WTC11 (cell line): ENCODE measurements around the gene PYGB. TPM values are rescaled to one million over a fixed set of nuclear protein-coding genes. Genes with fewer than 3 reads are reported as not detected.

Source experiments
- ATAC-seq: fragments of 200-7000 bp; cut with Tn5 transposase; 2 replicates; pipeline ENCODE4 v1.10.0; 2021; ENCODE audit warnings: mild to moderate bottlenecking, moderate library complexity
- CTCF ChIA-PET: fragments of 300-600 bp; sonication (Branson Sonifier 250); formaldehyde crosslinking; loops from one replicate; lab custom pipeline; 2021; ENCODE audit warnings: antibody characterized with exemption; lab: Charles Lee
- POLR2A ChIA-PET: fragments of 350-600 bp; sonication (Branson Sonifier 250); formaldehyde crosslinking; loops from one replicate; lab custom pipeline; 2021; ENCODE audit warnings: antibody characterized with exemption; lab: Charles Lee
- DNase-seq: peaks from one replicate; pipeline ENCODE4 v3.0.0; 2021; ENCODE audit warnings: low spot score
- H3K27ac Mint-ChIP-seq: 2 replicates; pipeline ENCODE4 v1.8.0; 2021; ENCODE audit warnings: mixed read lengths
- H3K27me3 Mint-ChIP-seq: 2 replicates; pipeline ENCODE4 v1.8.0; 2021; ENCODE audit warnings: low read depth, mild to moderate bottlenecking, moderate library complexity, mixed read lengths
- H3K36me3 Mint-ChIP-seq: 2 replicates; pipeline ENCODE4 v1.8.0; 2021; ENCODE audit warnings: mixed read lengths
- H3K4me1 Mint-ChIP-seq: 2 replicates; pipeline ENCODE4 v1.8.0; 2022; ENCODE audit warnings: mixed read lengths
- H3K4me3 Mint-ChIP-seq: 2 replicates; pipeline ENCODE4 v1.8.0; 2021; ENCODE audit warnings: mild to moderate bottlenecking, moderate library complexity, mixed read lengths
- H3K9me3 Mint-ChIP-seq: 2 replicates; pipeline ENCODE4 v1.8.0; 2021; ENCODE audit warnings: mixed read lengths
- ATF1 ChIP-seq: sonication (generic); formaldehyde crosslinking; IDR thresholded peaks from 2 replicates; pipeline ENCODE4 v1.8.1; 2023; ENCODE audit warnings: mild to moderate bottlenecking, moderate library complexity, missing genetic modification reagents
- ATF2 ChIP-seq: sonication (generic); formaldehyde crosslinking; IDR thresholded peaks from 2 replicates; pipeline ENCODE4 v1.8.1; 2022; ENCODE audit warnings: low read depth, missing genetic modification reagents, borderline replicate concordance
- CDX4 ChIP-seq: fragments of 250-450 bp; sonication (Bioruptor Pico); IDR thresholded peaks from 2 replicates; pipeline ENCODE4 v1.9.0; 2021; ENCODE audit warnings: moderate library complexity, mild to moderate bottlenecking, inconsistent platforms, borderline replicate concordance
- E2F1 ChIP-seq: sonication (generic); formaldehyde crosslinking; IDR thresholded peaks from 2 replicates; pipeline ENCODE4 v1.8.0; 2022; ENCODE audit warnings: mild to moderate bottlenecking, missing genetic modification reagents
- KAT7 ChIP-seq: sonication (generic); formaldehyde crosslinking; IDR thresholded peaks from 2 replicates; pipeline ENCODE4 v1.8.1; 2023; ENCODE audit warnings: missing genetic modification reagents, mild to moderate bottlenecking, borderline replicate concordance
- MXD4 ChIP-seq: fragments of 250-450 bp; sonication (Bioruptor Pico); IDR thresholded peaks from 2 replicates; pipeline ENCODE4 v1.8.0; 2021; ENCODE audit warnings: mild to moderate bottlenecking, moderate library complexity, borderline replicate concordance
- OVOL2 ChIP-seq: fragments of 250-450 bp; sonication (Bioruptor Pico); IDR thresholded peaks from 2 replicates; pipeline ENCODE4 v1.9.0; 2021; ENCODE audit warnings: mild to moderate bottlenecking, borderline replicate concordance
- PREB ChIP-seq: sonication (generic); formaldehyde crosslinking; IDR thresholded peaks from 2 replicates; pipeline ENCODE4 v1.8.1; 2022; ENCODE audit warnings: mild to moderate bottlenecking, missing genetic modification reagents, moderate library complexity, borderline replicate concordance
- RELA ChIP-seq: sonication (generic); formaldehyde crosslinking; IDR thresholded peaks from 2 replicates; pipeline ENCODE4 v1.8.1; 2022; ENCODE audit warnings: missing genetic modification reagents, mild to moderate bottlenecking, borderline replicate concordance
- SP1 ChIP-seq: sonication (generic); formaldehyde crosslinking; conservative IDR thresholded peaks from 2 replicates; pipeline ENCODE4 v1.8.1; 2022; ENCODE audit warnings: missing genetic modification reagents
- STAT6 ChIP-seq: sonication (generic); formaldehyde crosslinking; conservative IDR thresholded peaks from 2 replicates; pipeline ENCODE4 v1.8.1; 2023; ENCODE audit warnings: mild to moderate bottlenecking, low read depth, missing genetic modification reagents, moderate library complexity
- TEAD4 ChIP-seq: sonication (generic); formaldehyde crosslinking; IDR thresholded peaks from 2 replicates; pipeline ENCODE4 v1.8.0; 2022; ENCODE audit warnings: mild to moderate bottlenecking, missing genetic modification reagents
- USF2 ChIP-seq: sonication (generic); formaldehyde crosslinking; IDR thresholded peaks from 2 replicates; pipeline ENCODE4 v1.8.1; 2023; ENCODE audit warnings: mild to moderate bottlenecking, missing genetic modification reagents, moderate library complexity
- ZBTB21 ChIP-seq: sonication (generic); formaldehyde crosslinking; IDR thresholded peaks from 2 replicates; pipeline ENCODE4 v1.8.1; 2023; ENCODE audit warnings: mild to moderate bottlenecking, missing genetic modification reagents, borderline replicate concordance
- ZNF263 ChIP-seq: sonication (generic); formaldehyde crosslinking; IDR thresholded peaks from 2 replicates; pipeline ENCODE4 v1.8.1; 2022; ENCODE audit warnings: low read depth, mild to moderate bottlenecking, moderate library complexity, missing genetic modification reagents
- ZNF423 ChIP-seq: fragments of 250-450 bp; sonication (Bioruptor Pico); IDR thresholded peaks from 2 replicates; pipeline ENCODE4 v2.1.2; 2022; ENCODE audit warnings: mild to moderate bottlenecking, moderate library complexity
- ZNF532 ChIP-seq: fragments of 250-450 bp; sonication (Bioruptor Pico); IDR thresholded peaks from 2 replicates; pipeline ENCODE4 v1.9.0; 2021; ENCODE audit warnings: mild to moderate bottlenecking, borderline replicate concordance
- ZSCAN18 ChIP-seq: fragments of 250-450 bp; sonication (Bioruptor Pico); IDR thresholded peaks from 2 replicates; pipeline ENCODE4 v2.1.2; 2022; ENCODE audit warnings: mild to moderate bottlenecking, moderate library complexity
- total RNA-seq: library from RNA; stranded (reverse); gene quantifications from 3 replicates; pipeline ENCODE4 v1.2.3, GENCODE V29; 2021

PYGB gene
- total RNA-seq, 1 experiment from 2014 or later, result 48.5 TPM

GRCh38 chr20:25318471-25319240 is 70.8 kb downstream of the PYGB start (continued):
- TF ChIP-seq ZNF532, result no peak
- TF ChIP-seq ZBTB21, result no peak
- TF ChIP-seq RELA, result no peak
- TF ChIP-seq USF2 (CRISPR knock-in tag), result no peak
- TF ChIP-seq SP1 (CRISPR knock-in tag), result no peak
- no peak for TF ChIP-seq PREB (CRISPR knock-in tag)
- no peak for TF ChIP-seq KAT7 (CRISPR knock-in tag)
- no peak for TF ChIP-seq STAT6 (CRISPR knock-in tag)

- no peak for ATAC-seq
- H3K36me3 Mint-ChIP-seq, result peaks cover 37% of the 10 kb centered on the region
- ChIA-PET POLR2A (interaction anchor here (0.6 kb wide), 1 partner anchor 66 kb away, joined by 9 read pairs; no protein-coding TSS in a partner anchor), CTCF (interaction anchor here (1.3 kb wide), 1 partner anchor 79 kb away, joined by 7 read pairs; no protein-coding TSS in a partner anchor)
- no peaks in the 10 kb centered on the region for H3K9me3 Mint-ChIP-seq
- H3K27me3 Mint-ChIP-seq, result no peaks in the 10 kb centered on the region
- DNase-seq, result no peak
- H3K4me3 Mint-ChIP-seq, result no peak overlapping the region
- peak overlapping the region; percentile 71; the same call in 1 of the 2 replicates for H3K27ac Mint-ChIP-seq
- H3K4me1 Mint-ChIP-seq, result peaks cover 15% of the 10 kb centered on the region
- no peak for TF ChIP-seq ATF1
- TF ChIP-seq MXD4, result no peak
- TF ChIP-seq ZSCAN18 (CRISPR knock-in tag), result no peak
- TF ChIP-seq ZNF263 (CRISPR knock-in tag), result no peak
- TF ChIP-seq TEAD4 (CRISPR knock-in tag), result no peak
- TF ChIP-seq ZNF423, result no peak
- no peak for TF ChIP-seq OVOL2 (CRISPR knock-in tag)
- TF ChIP-seq E2F1 (CRISPR knock-in tag), result no peak
- TF ChIP-seq CDX4 (CRISPR knock-in tag), result no peak
- no peak for TF ChIP-seq ATF2 (CRISPR knock-in tag)
Measured at GRCh38 chr20:25319241-25320034, 71.6 kb downstream of the PYGB start.
